GM21447 (cell line): ENCODE measurements around the gene PSMD7.
A peak's percentile ranks its signal among the peaks of the same experiment; 100 is the strongest.

Experiments
- ATAC-seq: cut with Tn5 transposase; IDR thresholded peaks from one replicate; pipeline ENCODE4 v1.9.1; 2021; ENCODE audit not compliant: unreplicated experiment

PSMD7 gene

DNA sequence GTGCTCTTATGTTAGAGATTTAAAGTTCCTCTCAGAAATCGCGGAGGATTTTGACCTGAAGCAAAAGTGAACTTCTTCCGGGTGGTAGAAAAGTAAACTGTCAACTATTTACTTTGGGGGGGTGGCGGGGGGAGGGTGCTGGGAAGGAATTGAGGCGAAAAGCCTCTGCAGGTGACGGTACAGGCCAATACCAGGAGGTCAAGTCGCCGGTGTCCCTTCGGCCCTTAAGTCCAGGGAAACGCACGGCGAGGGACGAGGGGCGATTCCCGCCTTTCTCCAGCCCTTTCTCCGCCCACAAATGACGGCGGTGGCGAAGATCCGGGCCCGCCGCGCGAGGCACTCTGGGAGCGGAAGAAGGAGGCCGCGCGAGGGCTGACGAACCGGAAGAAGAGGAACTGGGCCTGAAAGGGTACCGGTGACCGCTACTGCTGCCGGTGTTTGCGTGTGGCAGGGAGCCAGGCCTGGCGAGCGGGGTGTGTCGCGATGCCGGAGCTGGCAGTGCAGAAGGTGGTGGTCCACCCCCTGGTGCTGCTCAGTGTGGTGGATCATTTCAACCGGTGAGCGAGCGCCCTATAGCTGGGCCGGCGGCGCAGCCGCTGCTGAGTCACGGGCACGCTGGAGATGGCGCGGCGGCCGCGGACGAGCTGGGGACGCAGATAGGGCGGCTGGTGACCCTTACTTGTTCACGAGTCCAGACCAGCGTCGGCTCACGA, at the start of gene PSMD7:
Gene PSMD7 (plus strand): TSS at position 383 of the 713 bp plus-strand sequence. CDS start 101 bp downstream, at position 484.
- peak; percentile 97 for ATAC-seq

DNA sequence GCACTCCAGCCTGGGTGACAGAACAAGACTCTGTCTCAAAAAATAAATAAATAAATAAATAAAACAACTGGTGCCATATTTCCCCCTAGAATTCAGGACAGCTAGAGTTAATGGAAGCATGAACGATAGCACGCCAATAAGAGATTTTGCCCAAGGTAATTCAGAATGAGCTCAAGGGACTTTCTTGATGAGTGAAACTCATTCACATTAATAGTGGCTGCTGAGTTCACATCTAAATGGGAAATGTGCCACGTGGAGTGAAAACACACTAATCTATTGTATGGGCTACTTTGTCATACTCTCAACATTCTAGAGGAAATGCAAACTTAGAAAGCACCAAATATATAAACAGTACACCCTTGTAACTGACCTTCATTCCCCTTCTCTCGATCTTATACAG, 47.4 kb upstream of the PSMD7 start:
- no peak for ATAC-seq

DNA sequence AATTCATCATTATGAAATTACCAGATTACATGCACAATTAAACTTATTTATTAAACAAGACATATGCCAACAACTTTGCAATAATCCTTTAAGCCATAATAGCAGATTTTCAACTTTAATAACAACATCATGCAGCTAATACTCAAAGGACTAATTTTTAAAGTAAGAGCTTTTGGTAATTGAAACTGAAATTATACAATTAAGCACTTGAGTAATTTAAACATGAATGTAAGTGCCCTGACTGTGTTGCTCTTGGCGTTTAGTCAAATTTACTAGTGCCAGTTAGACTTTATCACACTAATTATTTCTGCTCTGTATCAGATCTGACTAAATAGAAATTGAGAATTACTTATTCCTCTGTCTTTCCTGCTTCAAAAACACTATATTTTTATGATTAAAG, 46.8 kb upstream of the PSMD7 start:
- ATAC-seq: no peak

DNA sequence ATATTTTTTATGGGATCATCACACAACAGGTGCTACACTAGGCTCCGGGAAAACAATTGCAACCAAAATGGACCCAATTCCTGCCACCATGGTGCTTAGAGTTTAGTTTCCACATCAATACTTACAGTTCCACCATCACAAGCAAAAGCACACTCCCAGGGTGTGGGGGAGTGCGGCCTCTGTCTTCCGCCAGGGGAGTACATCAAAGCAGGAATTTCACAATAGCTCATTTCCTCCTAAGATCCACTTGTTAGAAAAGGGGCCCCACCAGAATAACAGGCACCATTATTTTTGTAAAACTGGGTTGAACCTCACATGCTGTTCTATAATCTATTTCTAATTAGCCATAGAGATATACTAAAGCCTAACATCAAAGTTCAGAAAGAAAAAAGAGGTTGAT, 44.3 kb upstream of the PSMD7 start:
- ATAC-seq: no peak

DNA sequence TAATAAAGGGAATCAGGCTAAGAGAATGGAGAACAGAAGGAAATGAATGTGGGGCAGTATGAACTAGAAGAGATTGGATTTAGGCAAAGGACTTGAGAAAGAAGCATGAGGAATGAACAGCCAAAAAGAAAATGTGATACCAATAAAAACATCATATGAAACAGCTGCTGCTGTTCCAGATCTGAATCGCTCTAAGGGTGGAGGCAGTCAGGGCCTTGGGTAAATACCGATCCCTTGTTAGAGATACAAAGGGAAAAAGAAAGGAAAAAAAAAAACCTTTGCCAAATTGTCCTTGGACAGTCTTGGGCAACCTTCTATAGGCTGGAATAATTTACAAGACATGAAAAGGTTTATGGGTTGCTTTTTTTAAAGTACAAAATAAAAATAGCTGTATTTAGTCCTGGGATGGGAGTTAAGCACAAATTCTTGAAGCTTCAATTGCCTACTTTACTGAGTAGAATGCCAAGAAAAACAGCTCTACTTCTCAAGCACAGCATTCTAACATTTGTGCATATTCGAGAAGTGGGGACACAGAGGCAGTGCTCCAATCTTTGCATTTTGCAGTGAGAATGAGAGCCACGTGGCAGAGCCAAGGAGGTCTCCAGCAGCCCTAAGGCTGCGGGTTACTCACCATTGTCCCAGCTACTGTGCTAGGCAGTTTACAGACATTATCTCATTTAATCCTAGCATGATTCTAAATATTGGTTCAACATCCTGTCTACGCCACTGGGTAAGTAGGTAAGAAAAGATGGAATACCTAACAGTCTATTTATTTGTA, 43.3 kb upstream of the PSMD7 start:
- no peak for ATAC-seq

DNA sequence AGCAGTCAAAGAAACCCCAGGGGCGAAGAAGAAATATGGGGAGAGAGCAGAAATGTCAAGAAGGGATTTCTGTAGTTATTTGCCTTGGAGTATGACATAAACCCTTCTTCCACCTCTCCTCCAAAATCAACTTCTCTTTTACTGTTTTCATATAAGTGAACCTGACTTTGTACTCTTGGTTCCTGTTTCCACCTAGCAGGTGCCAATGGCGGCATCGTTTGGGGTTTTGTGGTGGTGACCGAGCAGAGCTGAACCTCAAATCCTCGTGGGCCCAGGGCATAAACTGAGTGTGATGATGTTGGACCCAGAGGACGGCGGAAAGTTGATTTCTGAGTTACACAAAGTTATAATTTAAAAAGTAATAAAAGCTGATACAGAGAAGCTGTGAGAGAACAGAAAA, 39.6 kb upstream of the PSMD7 start:
- ATAC-seq: no peak

DNA sequence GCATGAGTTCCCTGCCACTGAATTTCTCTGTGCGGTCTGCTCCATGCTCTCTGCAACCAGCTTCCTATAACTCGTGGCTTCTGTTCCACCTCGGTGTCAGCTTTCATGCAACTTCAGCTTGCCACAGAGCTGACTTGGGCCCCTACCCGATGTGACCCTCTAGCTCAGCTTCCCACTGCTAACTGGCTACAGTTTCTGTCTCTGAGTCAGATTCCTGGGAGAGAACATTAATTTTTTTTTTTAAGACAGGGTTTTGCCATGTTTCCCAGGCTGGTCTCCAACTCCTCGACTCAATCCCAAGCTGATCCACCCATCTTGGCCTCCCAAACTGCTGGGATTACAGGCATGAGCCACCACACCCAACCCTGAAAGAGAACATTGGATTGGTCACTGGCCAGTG, 35.5 kb upstream of the PSMD7 start:
- ATAC-seq: no peak

DNA sequence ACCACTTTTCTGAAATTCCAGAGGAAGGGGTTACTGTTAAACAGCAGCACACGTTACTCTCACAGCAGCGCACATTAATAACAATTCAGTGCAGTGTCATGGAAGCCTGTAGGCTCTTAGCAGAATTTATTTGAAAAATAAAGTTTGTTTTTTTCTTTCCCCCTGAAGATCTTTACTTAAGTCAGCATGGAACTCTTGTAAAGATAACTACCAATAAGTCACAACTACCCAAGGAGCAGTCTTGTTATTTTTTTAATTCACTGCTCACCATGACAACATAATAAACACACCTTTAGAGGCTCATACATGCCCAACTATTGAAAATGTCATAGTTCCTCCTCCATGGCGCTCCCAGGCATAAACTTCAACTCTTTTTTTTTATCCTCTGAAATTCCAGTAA, 31.8 kb upstream of the PSMD7 start:
- ATAC-seq: no peak

DNA sequence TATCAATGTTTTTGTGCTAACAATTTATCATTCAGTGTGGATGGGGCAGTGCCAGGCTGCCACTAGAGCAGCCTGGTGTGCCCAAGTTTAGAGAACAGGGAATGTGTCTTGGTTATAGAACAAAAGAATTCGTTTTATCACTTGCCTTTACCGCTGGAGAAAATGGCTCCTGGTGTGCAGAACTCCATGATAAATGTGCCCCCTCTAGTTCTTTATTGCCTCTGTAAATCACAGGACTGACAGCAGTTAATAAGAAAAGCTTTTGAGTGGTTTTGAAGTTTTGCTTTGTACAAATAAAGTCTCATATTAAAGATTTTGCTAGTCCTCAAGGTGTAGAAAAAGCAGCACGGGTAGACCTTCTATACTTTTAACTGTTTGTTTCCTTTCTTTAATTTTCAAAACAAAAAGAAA, 28.2 kb upstream of the PSMD7 start:
- no peak for ATAC-seq

DNA sequence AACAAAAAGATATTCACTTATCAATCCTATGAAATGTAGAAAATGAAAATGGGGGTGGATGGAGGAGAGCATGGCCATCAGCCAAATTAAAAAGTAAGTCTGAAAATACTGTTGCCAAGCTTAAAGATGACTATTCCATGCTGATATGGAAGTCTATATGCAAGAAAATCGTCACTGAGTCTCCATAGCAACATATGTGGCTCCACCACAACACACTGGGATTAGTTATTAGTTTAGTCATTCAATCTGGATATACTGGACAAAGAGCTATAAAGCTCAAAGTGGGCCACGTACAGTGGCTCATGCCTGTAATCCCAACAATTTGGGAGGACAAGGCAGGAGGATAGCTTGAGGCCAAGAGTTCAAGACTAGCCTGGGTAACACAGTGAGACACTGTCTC, 24.7 kb upstream of the PSMD7 start:
- no peak for ATAC-seq

DNA sequence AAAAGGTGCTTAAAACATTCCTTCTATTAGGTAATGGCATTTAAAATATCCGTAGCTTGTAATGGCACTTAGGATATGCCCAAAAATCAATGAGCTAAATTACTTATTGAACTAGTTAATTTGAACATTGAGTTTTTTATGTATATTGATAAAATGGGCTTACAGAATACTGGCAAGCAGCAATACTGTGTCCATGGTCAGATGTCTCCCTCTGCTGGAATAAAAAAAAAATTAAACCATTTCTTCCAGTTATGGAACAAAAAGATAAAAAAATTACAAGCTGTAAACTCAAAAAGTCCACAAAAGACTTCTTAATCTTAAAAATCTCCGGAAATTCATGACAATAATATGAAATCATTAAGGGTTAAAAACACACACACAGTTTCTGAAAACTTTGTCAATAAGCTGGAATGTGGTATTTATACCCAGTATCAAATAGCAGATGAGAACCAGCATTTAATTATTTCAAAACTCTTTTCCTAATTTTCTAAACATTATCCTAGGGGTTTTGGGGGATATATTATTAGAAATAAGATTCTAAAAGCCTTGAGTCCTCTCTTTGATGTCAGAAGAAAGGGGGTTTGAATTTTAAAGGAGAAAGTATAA, 21.5 kb upstream of the PSMD7 start:
- no peak for ATAC-seq

DNA sequence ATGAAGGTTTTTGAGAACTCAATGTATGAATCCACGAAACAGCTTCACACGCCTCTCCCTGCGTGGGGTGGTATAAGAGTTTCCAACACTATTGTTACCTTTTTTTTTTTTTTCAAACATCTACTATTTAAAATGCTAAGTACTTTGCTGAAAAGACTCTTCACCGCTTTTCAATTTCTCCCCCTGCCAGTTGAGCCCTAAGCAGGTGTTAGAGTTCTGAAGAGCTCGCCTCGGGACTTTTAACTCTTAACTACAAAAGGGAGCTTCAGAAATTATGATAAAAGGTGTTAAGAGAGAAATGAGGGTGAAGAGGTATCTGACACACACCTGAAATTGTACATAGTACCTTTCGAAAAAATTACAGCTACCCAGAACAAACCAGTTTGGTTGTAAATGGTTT, 20.9 kb upstream of the PSMD7 start:
- no peak for ATAC-seq

DNA sequence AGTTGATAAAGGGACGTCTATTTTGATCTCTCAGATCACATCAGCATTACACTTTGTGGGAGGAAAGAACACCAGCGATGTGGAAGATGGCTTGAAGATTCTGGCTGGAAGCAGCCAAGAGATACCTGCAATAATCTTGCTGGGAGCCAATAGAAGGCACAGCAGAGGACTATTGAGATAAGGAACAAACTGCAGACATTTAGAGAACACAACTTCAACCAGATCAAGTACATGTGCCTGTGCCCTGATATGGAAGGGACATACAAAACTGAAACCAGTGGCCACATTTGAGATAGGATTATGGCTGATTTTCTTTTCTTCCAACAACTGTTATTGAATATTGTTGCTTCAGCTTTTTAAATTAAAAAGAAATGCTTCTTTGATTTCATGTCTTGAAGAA, 18.6 kb upstream of the PSMD7 start:
- ATAC-seq: no peak

DNA sequence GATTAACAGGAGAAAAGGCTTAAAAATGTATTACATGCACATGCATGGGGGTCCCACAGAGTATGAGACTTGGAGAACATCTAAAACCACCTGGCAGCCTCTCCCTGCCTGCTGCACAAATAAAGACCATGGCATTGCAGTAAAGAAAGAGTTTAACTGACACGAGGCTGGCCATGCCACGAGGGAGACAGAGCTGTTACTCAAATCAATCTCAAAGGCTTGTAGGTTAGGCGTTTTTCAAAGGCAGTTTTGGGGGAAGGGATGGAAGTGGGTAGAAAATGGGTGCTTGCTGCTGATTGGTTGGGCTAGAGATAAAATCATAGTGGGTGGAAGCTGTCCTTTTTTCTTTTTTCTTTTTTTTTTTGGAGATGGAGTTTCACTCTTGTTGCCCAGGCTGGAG, 17.3 kb upstream of the PSMD7 start:
- no peak for ATAC-seq

DNA sequence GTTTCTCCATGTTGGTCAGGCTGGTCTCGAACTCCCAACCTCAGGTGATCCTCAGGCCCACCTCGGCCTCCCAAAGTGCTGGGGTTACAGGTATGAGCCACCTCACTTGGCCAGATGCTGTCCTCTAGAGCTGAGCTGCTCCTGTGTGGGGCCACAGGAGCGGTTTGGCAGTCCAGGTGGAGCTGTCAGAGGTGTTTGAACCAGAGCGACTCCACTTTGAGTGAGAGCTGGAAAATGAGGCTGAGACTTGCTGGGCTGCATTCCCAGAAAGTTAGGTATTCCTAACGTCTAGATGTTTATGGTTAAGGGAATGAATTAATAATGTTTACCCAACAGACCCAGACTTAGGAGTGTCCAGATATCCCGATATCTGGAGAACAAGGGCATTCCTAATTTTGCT, 16.8 kb upstream of the PSMD7 start:
- ATAC-seq: no peak

DNA sequence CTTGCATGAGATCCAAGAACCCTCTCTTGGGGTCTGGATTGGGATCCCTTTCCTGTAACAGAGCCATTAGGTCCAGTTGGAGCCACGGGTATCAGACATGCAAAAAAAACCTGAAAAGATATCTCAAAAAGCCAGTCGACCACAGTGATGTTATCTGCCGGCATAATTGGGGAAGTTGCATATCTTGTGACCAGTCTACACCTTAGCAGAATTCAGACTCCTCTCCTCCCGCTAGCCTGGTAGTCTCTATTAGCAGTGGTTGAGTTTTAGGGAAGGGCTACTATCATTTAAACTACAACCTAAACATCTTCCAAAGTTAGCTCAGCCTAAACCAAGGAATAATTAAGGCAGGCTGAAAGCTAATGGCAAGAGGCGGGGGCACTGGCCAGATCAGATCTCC, 16.2 kb upstream of the PSMD7 start:
- ATAC-seq: no peak

DNA sequence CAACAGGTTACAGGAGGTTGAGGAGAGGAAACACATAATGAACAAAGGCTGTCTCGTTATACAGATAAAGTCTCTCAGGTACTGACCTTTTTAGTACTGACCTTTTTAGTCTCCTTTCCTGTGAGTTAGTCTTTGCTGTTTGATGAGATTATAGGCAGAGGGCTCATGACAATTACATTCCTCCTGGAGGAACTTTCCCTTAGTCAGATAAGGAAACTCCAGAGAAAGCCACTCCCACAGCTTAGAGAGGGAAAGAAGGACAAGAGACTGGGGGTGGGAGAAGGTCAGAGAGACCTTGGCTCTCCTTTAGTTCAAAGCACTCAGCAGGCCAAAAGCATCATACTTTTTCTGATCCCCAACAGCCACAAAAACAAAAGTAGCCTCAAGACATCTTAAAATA, 15.3 kb upstream of the PSMD7 start:
- no peak for ATAC-seq

DNA sequence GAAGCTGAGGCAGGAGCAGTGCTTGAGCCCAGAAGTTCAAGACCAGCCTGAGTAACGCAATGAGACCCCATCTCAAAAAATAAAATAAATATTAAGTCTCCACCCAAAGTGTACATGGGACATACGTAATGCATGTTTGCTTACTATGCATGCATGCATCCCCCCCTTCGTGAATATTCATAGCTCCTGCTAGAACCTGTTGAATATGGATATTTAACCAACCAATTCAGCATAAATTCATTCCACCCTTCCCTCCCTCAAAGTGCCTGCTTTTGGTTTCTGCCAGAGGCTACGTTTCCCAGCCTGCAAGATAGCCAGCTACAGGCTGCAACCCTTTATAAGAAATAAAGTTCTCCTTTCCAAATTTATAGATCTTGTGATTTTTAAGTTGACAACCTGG, 12.9 kb upstream of the PSMD7 start:
- no peak for ATAC-seq

DNA sequence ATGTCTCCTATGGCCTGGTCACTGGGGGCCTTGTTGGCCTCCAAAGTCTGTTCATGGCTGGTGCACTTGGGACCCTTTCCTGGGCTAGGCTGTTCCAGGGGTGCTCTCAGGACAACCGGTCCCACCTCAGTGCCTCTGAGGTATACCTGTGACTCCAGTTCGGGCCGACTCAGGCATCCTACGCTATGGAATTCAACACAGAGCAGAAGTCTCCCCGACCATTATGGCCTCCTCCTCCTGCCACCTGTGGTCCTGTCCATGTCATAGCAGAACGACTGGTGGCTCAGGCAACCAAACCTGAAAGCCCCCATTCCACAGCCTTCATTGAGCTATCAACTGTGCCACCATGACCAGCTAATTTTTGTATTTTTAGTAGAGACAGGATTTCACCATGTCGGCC, 8.5 kb upstream of the PSMD7 start:
- no peak for ATAC-seq

DNA sequence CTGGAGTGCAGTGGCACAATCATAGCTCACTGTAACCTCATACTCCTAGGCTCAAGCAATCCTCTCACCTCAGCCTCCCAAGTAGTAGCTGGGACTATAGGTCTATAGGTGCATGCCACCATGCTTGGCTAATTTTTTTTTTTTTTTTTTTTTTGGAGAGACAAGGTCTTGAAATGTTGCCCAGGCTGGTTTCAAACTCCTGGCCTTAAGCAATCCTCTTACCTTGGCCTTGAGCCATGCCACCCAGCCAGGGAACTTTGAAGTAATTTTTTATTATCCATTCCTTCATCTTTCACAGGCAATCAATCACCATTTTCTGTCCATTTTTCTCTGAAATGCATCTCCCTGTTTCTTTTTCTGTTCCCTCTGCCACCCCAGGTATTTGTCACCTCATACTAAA, 6.3 kb upstream of the PSMD7 start:
- no peak for ATAC-seq

DNA sequence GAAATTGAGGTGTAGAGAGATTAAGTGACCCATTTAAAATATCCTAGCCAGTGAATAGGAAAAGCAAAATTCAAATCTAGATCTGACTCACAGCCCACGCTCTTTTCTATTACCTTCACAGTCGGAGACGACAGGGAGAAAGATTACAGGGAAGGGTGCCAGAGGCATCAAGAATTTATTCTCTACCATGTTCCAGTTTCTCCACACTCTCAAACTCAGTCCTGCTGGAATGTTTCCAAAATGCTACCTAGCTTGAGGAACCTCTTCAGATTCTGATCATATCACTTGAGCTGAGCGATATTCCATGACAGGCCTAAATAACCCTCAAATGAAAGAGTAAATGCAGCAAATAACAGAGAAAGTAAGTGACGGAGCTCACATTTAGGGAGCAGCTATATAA, 5.4 kb upstream of the PSMD7 start:
- ATAC-seq: no peak

DNA sequence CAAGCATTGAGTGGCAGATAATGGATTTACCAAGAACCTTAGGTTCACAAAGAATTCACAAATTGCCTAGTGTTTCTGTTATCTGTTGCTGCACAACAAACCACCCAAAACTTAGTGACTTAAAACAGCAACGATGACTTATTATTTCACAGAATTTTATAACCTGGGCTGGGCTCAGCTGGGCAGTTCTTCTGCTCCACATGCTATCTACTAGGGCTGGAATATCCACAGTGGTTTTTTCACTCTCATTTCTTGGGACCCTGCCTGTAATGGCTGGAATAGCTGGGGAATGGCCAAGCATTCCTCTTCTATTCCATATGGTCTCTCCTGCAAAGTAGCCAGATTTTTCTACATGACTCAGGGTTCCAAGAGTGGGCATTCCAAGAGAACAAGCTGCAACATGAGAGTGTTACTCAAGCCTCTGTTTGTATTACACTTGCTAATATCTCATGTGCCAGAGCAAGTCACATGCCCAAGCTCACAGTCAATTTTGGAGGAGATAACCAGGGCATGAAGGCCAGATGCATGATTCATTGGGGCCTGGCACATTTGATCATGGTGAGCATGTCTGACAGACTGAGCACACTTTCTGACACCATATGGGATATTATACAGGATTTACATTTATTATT, 4.9 kb upstream of the PSMD7 start:
- ATAC-seq: no peak
